GM12873 (cell line): ENCODE results near the gene PTPRC.

Experiments used
- TF ChIP-seq, protein P1 (sequence below): IDR thresholded peaks from 2 replicates; pipeline ENCODE4 v1.5.1; 2012; ENCODE audit warnings: low read depth, mild to moderate bottlenecking, moderate library complexity, low read length, control low read depth; ENCODE audit not compliant: insufficient read depth; ENCODE audit errors: missing control alignments

PTPRC gene

DNA sequence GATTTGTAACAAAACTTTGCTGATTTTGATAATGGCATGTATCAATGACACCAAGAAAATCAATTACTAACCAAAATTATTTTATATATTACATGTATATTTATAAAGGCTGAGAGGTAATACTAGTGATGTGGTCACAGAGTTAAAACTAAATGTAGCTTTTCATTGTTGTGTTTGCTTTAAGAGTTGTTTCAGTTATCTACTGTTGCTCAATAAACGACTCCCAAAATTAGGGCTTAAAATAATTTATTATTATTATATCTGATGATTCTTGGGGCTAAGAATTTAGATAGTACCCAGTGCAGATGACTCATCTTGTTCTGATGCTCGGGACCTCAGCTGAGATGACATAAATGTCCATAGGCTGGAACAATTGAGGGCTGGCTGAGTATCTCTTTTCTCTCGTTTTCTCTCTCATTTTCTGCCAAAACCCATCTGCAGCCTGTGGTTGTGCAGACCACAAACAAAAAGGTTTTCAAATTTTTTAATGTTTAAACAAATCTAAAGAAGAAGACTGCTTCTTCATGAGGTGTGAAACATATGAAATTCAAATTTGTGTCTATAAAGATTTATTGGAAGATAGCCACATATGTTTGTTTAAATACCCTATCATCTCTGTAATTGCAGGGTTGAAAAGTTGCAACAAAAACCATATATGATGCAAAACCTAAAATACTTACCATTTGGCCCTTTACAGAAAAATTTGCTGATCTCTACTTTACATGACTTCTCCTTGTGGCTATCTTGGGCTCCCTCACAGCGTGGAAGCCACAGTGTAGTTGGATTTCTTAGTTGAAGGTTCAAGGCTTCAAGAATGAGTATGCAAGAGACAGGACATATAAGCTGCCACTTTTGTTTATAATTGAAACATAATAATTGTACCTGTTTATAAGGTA lies 14.8 kb upstream of the PTPRC start:
- TF ChIP-seq, protein P1, sequence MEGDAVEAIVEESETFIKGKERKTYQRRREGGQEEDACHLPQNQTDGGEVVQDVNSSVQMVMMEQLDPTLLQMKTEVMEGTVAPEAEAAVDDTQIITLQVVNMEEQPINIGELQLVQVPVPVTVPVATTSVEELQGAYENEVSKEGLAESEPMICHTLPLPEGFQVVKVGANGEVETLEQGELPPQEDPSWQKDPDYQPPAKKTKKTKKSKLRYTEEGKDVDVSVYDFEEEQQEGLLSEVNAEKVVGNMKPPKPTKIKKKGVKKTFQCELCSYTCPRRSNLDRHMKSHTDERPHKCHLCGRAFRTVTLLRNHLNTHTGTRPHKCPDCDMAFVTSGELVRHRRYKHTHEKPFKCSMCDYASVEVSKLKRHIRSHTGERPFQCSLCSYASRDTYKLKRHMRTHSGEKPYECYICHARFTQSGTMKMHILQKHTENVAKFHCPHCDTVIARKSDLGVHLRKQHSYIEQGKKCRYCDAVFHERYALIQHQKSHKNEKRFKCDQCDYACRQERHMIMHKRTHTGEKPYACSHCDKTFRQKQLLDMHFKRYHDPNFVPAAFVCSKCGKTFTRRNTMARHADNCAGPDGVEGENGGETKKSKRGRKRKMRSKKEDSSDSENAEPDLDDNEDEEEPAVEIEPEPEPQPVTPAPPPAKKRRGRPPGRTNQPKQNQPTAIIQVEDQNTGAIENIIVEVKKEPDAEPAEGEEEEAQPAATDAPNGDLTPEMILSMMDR: no peak

DNA sequence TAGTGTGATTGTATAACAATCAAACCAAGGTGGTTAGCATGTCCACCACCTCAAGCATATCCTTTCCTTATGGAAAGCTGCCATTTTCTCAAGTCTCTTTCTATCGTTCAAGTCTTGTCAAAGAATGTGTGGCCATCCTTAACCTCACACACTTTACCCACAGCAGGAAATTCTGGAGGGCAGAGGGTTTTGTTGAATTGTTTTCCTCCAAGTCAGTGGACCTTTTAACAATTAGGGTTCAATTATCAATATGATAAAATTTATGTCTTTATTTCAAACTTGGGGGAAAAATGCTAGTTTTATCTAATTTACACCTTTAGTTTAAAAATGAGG lies 14.2 kb upstream of the PTPRC start:
- TF ChIP-seq, protein P1: no peak

DNA sequence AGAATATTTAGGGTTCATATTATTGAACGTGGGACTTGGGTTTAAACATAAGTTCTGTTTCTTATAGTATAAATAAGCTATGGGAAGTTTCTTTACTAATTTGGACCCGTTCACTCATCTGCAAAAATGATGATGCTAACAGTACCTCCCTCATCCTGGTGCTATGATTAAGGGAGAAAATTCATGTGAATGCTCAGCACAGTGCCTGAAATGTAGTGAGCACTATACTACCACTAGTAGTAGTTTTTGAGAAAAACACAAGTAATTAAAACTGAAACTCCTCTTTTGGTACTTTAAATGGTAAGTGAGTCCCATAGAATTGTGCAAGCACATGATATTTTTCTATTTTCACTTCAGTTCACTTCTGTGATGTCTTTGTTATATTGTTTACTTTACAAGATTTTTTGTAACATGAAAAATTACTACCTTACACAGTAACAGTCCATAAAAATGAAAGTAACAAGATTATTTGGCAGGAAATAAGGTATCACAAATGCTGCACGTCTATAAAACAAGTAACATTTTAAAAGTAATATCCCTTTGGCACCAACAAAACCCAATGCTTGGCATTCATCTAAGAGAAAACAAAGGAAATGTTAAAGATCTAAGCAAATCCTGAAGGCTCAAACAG lies 11.3 kb upstream of the PTPRC start:
- TF ChIP-seq, protein P1: no peak

DNA sequence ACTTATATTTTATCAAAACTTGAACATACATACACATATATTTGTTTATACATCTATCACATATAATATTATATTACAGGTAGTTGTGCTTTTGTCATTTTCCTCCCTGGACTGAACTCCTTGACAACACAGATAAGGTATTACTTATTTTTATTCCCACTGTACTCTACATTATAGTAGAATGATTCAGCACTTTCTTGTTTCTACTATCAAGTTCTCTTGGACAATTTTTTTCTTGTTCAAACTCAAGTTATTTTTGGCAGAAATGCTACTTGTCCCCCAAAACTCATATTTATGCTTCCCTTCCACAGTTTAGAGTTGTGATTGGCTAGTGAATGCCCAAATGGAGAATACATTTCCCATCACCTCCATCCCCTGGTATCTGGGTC lies 10.8 kb upstream of the PTPRC start:
- TF ChIP-seq, protein P1: no peak

DNA sequence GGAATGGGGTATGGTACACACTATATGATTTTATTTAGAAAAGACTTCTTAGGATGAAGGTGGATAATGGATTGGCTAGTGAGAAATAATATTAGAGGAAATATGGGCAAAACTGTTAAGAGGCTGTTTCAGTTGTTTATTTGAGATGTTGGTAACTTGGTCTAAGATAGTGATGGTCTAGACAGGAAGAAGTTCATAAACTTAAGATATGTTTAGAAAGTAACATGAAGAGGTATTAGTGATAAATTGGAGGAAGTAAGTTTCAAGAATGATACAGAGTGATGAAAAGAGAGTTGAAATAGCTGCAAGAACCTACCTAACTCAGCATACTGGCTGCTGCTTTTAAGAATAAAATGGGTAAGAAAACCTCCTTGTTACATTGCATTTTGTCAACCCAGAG lies 9.2 kb upstream of the PTPRC start:
- TF ChIP-seq, protein P1: no peak

DNA sequence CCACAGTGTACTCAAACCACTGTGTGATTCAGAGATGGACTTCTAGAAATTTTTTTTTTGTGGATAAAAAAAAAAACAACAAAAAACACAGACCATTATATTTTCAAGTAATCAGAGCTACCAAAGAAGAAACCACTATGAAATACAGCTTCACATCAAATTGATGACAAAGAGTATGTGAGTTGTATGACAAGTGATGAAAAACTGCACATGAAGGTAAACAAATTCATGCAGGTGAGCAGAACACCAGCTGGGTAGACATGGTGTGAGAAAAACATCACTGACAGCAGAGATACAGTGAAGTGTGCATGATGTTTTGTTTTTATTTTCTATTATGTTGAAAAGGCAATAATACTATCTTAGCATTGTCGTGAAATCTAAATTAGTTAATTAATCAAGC lies 8.0 kb upstream of the PTPRC start:
- TF ChIP-seq, protein P1: no peak

DNA sequence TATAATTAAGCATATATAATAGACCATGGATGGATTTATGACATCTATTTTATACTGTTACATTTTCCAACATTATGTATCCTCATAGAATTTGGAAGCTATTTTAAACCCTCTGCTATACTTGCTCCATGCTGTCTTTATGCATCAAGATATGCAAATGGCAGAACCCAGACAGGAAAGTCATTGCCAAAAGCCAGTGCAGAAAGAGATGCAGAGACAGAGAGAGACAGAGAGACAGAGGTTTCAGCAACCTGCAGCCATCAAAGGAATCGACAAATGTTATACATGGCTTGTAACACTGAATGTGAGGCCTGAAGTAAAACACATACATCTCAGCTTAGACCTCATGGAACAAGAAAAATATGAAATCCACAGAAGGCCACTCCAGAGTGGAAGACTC lies 7.5 kb upstream of the PTPRC start:
- TF ChIP-seq, protein P1: no peak
